Esophagus mucosa (tissue), 1 donor: ENCODE measurements around the gene ZNF564. TPM values are rescaled to one million over a fixed set of nuclear protein-coding genes. Genes with fewer than 3 reads are reported as not detected.
"Not testable (repeated sequence)": the region's sequence is repeated elsewhere in the genome, so short reads cannot be mapped to it uniquely, and the experiment has no call there.

Source experiments
- ATAC-seq: fragments of 200-7000 bp; cut with Tn5 transposase; one replicate; pipeline ENCODE4 v1.9.1; 2020
- total RNA-seq: library from RNA; stranded (reverse); gene quantifications from one replicate; pipeline ENCODE4 v1.2.4, GENCODE V29; 2023
- donor health status: DM: yes; HTN: yes; CAD: no.

Gene ZNF564
- 4.1 TPM for total RNA-seq

DNA sequence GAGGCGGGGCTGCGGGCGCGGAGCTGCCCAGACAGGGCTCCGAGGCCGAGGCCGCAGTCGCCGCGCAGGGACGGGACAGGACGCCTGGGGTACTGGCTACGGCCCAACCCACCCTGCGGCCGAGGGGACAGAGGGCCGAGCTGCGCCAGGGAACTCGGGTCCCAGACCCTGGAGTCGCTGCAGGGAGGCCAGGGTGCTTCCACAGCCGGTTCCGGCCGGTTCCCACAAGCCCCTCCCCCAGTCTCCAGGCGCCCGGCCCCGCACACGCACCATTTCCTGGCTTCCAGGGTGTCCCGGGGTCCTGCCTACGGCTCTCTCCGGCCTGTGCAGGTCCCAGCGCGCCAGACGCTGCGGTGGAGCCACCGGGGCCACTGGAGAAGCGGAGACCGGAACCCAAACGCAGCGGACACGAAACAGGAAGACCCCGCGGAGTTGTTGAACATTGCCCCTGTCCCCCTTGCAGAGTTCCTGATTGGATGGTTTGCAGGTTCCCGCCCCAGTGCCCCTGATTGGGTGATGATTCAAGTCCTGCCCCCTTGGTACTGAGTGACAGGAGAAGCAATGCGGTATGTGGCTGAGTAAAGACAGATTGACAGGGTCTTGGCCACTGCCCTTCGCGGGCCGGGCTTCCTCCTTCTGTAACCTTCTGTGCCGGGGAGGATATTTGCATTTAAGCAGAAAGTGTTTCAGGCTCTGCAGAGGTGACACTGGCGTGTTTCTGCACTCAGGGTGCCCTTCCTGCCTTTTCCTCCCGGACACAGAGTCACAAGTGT, at the start of gene ZNF564:
TSS of gene ZNF564 (minus strand) at position 423 of the 773 bp plus-strand sequence. CDS start at position 273, 150 bp downstream.
- ATAC-seq: peak; percentile 98

GRCh38 chr19:12597594-12597993, 46.3 kb upstream of the ZNF564 start:
- no peak for ATAC-seq

DNA sequence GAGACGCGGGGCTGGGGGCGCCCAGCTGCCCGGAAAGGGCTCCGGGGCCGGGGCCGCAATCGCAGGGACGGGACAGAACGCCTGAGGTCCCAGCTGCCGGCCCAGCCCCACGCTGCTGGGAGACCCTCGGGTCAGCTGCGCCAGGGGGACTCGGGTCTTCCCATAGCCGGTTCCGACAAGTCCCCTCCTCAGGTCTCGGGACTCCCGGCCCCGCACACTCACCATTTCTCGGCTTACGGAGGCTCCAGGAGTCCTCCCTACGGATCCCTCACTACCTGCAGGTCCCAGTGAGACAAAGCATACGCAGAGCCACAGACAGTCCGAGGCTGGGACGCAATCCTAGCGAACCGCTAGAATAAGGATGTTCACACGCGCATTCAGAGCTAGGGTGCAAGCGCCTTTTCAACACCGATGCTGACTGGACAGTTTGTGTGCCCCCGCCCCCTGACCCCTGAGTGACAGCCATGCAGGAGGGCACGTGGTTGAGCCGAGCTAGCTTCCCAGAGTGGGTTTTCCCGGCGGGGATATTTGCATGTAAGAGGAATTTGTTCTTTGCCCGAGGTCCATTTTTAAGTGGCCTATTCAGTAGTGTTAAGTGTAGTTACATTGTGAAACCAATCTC, 45.8 kb upstream of the ZNF564 start:
- ATAC-seq: no peak

GRCh38 chr19:12596485-12596884, 45.2 kb upstream of the ZNF564 start:
- ATAC-seq: no peak

DNA sequence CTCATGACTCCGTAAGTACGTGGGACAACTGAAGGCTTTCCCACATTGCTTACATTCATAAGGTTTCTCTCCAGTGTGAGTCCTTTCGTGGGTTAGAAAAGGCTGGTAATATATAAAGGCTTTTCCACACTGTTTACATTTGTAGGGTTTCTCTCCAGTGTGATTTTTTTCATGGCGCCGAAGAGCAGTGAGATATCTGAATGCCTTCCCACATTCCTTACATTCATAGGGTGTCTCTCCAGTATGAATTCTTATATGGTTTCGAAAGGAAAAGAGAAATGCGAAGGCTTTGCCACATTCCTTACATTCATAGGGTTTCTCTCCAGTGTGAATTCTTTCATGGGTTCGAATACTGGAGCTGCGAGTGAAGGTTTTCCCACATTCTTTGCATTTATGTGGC, 29.8 kb upstream of the ZNF564 start:
- no peak for ATAC-seq

GRCh38 chr19:12580180-12580694, 29.0 kb upstream of the ZNF564 start:
- no peak for ATAC-seq

DNA sequence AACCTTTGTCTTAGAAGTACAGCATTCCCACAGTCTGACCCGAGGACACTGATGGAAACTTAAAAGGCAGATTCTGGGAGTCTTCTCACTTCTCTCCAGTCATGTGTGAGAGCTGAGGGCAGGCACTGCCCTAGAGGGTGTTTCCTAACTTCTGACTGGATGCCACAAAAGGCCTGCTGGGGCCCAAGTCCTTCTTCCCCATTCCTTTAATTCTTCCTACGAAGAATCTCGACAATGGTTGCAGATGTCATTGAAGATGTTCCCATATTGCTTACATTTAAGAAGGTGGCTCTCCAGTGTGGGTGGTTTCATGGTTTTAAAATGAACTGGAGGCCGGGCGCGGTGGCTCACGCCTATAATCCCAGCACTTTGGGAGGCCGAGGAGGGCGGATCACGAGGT, 27.4 kb upstream of the ZNF564 start:
- ATAC-seq: no peak

DNA sequence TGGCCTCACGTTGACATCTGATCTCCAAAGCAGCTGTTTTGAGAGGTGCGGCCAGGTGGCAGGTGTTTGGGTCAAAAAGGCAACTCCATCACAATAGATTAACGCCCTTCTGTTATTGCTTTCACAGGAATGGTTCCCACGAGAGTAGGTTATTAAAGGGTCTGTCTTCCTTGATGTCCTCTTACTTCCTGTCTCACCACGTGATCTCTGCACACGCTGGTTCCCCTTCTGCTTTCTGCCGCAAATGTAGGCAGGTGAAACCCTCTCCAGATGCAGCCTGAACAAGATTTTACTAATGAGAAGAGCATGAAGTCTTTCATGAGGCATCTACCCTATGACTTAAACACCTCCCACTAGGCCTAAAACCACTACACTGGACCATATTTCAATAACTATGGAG, 22.8 kb upstream of the ZNF564 start:
- ATAC-seq: peak; percentile 38

DNA sequence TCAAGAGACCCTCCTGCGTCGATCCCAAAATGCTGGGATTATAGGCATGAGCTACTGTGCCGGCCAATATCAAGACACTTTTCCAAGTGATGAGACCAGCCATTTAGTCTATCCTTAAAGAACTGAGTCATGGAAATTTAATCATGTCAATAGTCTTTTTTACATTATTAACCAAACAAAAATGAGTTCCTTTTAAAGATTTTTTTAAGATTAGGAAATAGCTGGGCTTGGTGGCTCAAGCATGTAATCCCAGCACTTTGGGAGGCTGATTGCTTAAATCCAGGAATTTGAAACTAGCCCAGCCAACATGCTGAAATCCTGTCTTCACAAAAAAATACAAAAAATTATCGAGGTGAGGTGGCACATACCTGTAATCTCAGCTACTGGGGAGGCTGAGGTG, 16.7 kb upstream of the ZNF564 start:
- ATAC-seq: no peak

DNA sequence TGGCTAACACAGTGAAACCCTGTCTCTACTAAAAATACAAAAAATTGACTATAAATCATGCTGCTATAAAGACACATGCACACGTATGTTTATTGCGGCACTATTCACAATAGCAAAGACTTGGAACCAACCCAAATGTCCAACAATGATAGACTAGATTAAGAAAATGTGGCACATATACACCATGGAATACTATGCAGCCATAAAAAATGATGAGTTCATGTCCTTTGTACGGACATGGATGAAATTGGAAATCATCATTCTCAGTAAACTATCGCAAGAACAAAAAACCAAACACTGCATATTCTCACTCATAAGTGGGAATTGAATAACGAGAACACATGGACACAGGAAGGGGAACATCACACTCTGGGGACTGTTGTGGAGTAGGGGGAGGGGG, 15.1 kb upstream of the ZNF564 start:
- ATAC-seq: not testable (repeated sequence)

- peak; percentile 94 for ATAC-seq
Measured at GRCh38 chr19:12564016-12564664, 12.9 kb upstream of the ZNF564 start.

DNA sequence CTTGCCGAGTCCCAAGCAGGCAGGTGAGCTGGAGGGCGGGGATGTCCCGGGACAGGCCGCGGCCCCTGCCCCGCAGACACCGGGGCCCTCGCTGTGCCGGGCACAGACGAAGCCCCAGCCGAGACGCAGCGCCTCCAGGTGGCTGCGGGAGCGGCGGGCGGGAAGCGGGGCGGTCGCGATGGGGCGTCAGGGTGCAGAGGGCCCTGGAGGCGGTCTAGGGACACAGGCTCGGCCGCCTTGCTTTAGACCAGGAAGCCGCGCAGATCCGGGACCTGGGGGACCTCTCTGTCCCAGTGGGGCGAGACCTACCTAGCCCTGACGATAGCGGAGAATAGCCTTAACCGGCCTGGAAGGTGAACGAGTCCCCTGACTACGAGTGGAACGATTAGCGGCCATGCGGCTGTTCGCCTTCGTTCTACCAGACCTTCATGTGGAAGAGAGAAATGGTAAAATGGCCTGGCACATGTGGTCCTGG, 4.2 kb upstream of the ZNF564 start:
- no peak for ATAC-seq

DNA sequence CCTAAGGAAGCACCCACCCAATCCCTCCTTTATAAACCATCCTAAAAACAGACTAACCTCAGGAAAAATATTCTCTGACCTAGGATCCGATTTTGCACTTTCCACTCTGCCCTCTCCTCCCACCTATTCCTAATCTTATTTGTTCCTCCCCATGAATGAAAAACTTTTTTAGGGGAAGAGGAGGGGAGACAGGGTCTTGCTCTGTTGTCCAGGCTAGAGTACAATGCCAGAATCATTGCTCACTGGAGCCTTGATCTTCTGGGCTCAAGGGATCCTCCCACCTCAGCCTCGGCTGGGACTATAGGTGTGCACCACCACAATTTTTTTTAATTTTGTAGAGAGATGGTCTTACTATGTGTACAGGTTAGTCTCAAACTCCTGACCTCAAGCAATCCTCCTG, 4.4 kb downstream of the ZNF564 start:
- ATAC-seq: no peak

DNA sequence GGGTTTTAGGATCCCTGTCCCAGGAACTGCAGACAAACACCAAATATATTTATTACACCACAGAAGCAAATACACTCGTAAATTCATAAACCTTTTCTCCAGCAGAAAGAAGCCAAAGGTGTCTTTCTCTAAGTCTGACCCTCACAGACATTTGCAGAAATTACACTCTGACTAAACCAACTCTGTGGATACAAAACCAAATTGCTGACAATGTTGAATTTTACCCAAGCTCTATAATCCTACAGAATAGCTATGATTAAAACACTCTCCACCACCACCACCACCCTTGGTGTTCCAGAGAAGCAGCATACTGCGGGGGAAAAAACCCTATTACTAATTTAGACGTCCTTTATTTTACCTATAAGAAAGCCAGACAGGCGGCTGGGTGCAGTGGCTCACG, 5.2 kb downstream of the ZNF564 start:
- no peak for ATAC-seq

- ATAC-seq: peak; percentile 56
Measured at GRCh38 chr19:12545267-12545666, 6.0 kb downstream of the ZNF564 start.

DNA sequence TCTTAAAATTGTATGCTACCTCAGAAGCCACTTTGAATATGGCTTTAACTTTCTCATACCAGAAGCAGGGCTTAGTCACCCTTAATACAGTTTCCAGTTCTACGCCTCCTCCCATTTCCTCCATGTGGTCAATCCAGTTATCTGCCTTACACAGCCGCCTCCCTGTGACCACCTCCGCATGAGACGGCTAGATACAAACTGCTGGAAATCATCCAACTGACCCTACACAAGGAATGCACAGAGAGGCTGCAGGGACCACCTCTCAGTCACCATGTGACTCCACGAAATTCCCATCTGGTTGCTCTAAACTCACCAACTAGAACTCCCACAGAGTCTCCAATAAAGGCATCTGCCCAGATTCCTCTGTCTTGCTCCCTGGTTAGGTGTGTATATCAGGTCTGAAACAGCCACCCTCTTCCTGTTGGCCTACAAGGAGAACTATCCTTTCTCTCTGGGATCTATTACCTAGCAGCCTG, 6.8 kb downstream of the ZNF564 start:
- ATAC-seq: peak; percentile 78

- ATAC-seq: peak; percentile 75
Measured at GRCh38 chr19:12543855-12544254, 7.4 kb downstream of the ZNF564 start.

GRCh38 chr19:12527034-12527836, 24.0 kb downstream of the ZNF564 start:
- no peak for ATAC-seq

GRCh38 chr19:12526542-12526941, 24.7 kb downstream of the ZNF564 start:
- ATAC-seq: no peak

DNA sequence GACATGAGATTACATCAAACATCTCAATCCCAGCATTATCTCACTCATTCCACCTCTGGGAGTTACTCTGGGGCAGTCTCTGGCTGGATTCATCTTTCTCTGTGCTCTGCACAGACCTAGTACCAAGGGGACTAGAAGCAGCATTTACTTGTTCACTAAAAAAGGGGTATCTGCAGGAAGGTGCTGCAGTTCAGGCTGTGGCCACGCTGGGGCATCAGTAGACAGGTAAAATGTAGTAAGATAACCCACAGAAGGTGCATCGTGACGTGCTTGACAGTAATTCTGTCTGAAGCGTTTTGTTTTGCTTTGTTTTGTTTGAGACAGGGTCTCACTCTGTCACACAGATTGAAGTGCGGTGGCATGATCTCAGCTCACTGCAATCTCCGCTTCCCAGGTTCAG, 29.3 kb downstream of the ZNF564 start:
- no peak for ATAC-seq

GRCh38 chr19:12513531-12514061, 37.7 kb downstream of the ZNF564 start:
- ATAC-seq: no peak

DNA sequence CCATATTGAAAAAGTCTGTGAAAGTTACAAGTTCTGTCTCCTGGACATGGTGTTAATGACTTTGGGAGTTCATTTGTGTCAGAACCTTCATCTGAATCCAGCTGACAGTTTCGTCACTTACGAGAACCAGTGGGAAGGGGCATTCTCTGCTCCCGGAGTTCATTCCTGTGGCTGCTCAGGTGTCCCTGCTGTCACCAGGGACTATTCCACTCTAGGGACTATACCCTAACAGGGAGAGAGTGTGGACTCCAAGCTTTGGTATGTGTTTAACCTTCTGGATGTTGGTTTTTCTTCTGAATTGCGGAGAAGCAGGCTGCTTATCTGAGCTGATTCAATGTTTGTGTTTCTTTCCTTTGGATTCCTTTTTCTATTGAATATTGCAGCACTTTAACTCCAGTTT, 54.2 kb downstream of the ZNF564 start:
- no peak for ATAC-seq
